Subcutaneous adipose tissue (tissue), 4 donors: ENCODE data around the gene SWAP70. TPM values are rescaled to one million over a fixed set of nuclear protein-coding genes. Genes with fewer than 3 reads are reported as not detected.

Experiments
- total RNA-seq, 4 donors: library from RNA; depleted of rRNA; stranded (reverse); fragments of >200 nt; gene quantifications; one replicate each; pipeline ENCODE4 v1.1.0, GENCODE V29; 2016
- TF ChIP-seq, protein P1 (sequence below): fragments of 450-650 bp; IDR thresholded peaks from one replicate; pipeline ENCODE4 v1.5.1; 2016; ENCODE audit warnings: low read depth, mild to moderate bottlenecking, control low read depth, antibody characterized with exemption, moderate library complexity

Gene SWAP70
- total RNA-seq, 4 donors from 2014 or later: 48.8 to 72.7 (median 60.6) TPM

DNA sequence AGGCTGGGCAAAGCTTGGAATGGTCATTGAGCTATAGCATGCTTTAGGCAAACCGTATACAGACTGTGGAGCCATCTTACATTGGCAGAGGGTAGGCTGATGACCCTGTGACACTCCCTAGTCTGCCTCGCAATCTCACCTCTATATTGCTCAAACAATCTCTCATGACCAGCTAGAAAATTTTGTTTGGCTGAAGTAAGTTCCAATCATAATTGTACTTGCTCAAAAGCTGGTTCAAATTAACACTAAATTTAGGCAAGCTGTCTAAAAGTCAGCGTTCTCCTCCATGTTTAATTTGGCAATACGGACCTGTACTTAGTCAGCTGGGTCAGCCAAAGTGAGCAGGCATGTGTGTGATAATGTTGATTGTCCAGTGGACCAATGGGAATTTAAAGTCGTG is 133.0 kb downstream of the SWAP70 start:
- TF ChIP-seq, protein P1, sequence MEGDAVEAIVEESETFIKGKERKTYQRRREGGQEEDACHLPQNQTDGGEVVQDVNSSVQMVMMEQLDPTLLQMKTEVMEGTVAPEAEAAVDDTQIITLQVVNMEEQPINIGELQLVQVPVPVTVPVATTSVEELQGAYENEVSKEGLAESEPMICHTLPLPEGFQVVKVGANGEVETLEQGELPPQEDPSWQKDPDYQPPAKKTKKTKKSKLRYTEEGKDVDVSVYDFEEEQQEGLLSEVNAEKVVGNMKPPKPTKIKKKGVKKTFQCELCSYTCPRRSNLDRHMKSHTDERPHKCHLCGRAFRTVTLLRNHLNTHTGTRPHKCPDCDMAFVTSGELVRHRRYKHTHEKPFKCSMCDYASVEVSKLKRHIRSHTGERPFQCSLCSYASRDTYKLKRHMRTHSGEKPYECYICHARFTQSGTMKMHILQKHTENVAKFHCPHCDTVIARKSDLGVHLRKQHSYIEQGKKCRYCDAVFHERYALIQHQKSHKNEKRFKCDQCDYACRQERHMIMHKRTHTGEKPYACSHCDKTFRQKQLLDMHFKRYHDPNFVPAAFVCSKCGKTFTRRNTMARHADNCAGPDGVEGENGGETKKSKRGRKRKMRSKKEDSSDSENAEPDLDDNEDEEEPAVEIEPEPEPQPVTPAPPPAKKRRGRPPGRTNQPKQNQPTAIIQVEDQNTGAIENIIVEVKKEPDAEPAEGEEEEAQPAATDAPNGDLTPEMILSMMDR: no peak

DNA sequence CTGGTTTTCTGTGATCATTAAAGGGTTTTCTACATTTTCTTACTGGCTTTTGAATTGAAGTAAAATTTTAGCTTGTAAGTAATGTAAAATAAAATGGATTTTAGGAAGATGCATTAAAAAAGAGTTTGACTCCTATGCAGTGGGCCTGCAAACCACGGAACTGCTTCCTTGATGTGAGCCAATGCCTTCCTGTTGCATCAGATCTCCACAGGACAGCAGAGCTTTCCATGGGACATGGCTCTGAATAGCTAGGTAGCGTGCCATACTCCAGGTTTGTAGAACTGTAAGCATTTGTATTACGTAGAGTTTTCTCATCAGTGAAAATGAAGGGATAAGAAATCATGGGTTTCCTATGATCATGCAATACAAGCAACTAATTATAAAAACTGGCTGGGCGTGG is 133.4 kb downstream of the SWAP70 start:
- TF ChIP-seq, protein P1: no peak

DNA sequence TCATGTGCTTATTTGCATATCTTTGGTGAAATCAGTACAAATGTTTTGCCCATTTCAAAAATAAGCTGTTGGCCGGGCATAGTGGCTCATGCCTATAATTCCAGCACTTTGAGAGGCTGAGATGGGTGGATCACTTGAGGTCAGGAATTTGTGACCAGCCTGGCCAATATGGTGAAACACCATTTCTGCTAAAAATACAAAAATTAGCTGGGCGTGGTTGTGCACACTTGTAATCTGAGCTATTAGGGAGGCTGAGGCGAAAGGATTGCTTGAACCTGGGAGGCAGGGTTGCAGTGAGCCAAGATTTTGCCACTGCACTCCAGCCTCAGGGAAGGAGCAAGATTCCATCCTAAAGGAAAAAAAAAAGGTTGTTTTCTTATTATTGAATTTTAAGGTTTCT is 136.0 kb downstream of the SWAP70 start:
- TF ChIP-seq, protein P1: no peak

DNA sequence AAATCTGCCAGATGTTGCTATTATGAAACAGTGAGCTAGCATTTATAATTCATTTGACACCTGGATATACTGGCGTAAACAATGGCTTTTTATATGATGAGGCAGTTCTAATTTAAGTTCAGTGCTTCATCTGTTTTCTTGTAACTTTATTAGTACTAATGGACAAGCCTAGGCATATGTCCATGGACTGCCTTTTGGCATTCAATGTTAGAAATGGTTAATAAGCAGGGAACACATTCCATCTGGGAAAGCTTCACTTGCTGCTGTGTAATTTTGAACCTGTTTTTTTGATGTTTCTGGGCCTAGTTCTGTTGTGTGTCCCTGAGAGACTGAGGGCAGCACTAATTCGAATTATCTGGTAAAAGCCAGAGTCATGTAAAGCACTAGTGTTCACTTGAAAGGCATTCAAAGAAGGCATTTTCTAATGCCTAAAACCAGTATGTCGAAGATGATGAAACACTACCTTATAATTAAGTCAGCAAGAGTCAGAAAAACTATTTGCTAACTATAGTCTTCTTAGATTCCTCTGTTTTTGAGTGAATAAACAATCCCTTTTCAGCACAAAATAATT is 138.5 kb downstream of the SWAP70 start:
- TF ChIP-seq, protein P1: no peak

Other genes with a start within 250 kb of the SWAP70 start
- gene ZNF143, start 203.1 kb upstream of the SWAP70 start, total RNA-seq: 10 to 100 TPM; 22.4 to 34.6 (median 28.4) TPM
- gene WEE1, start 90.4 kb upstream of the SWAP70 start, total RNA-seq: 10 to 100 TPM in 3 of 4 donors, 1 to 10 TPM in 1; 8.0 to 13.8 (median 13.1) TPM